Esophagus muscularis mucosa (tissue), 4 donors: ENCODE data around the gene NECTIN2. TPM values are rescaled to one million over a fixed set of nuclear protein-coding genes. Genes with fewer than 3 reads are reported as not detected.

ENCODE experiments used
- DNase-seq: peaks from one replicate; pipeline ENCODE4 v3.0.0-alpha.2; 2017; ENCODE audit errors: extremely low spot score
- H3K27ac ChIP-seq, 4 donors: fragments of 200-600 bp; sonication (generic); replicated peaks in 1 of 4; 1 replicate in 3 of 4; 2 replicates in 1 of 4; pipeline ENCODE4 v1.5.1; 2016 to 2019; ENCODE audit warnings: mild to moderate bottlenecking in 1 of 4
- H3K27me3 ChIP-seq, 4 donors: fragments of 200-600 bp; sonication (generic); one replicate each; pipeline versions ENCODE4 v1.5.1 to v1.6.0; 2016 to 2019
- H3K36me3 ChIP-seq, 4 donors: fragments of 200-600 bp; sonication (generic); one replicate each; pipeline ENCODE4 v1.5.1; 2016 to 2019
- H3K4me1 ChIP-seq, 4 donors: fragments of 200-600 bp; sonication (generic); one replicate each; pipeline ENCODE4 v1.5.1; 2016 to 2019
- H3K4me3 ChIP-seq, 4 donors: fragments of 200-600 bp; sonication (generic); 1 replicate in 2 of 4; 2 replicates in 2 of 4; pipeline ENCODE4 v1.5.1; 2016 to 2019; ENCODE audit warnings: mild to moderate bottlenecking in 4 of 4, moderate library complexity in 1 of 4
- H3K9me3 ChIP-seq, 4 donors: fragments of 200-600 bp; sonication (generic); 1 replicate in 3 of 4; 2 replicates in 1 of 4; pipeline ENCODE4 v1.5.1; 2016 to 2019
- EP300 ChIP-seq: sonication (generic); formaldehyde crosslinking; IDR thresholded peaks from one replicate; pipeline ENCODE4 v1.6.1; 2017; ENCODE audit warnings: antibody characterized with exemption
- POLR2A ChIP-seq: fragments of 450-650 bp; IDR thresholded peaks from one replicate; pipeline ENCODE4 v1.6.1; 2017; ENCODE audit warnings: antibody characterized with exemption, moderate library complexity, mild to moderate bottlenecking, low read depth
- POLR2AphosphoS5 ChIP-seq, 2 donors: sonication (generic); formaldehyde crosslinking; IDR thresholded peaks; one replicate each; pipeline ENCODE4 v1.6.1; 2017; ENCODE audit warnings: antibody characterized with exemption in 2 of 2
- WGBS: methylation state at CpG from one replicate; pipeline ENCODE4 v1.1.5; 2018; 5-methylcytosine and 5-hydroxymethylcytosine counted together
- intact Hi-C: fragments of 100-400 bp; cut with DNase I; formaldehyde crosslinking; loops from one replicate; pipeline ENCODE4 v1.15.1; 2023
- total RNA-seq, 4 donors: library from RNA; depleted of rRNA; stranded (reverse); fragments of >200 nt; gene quantifications; one replicate each; pipeline versions ENCODE4 v1.1.0 to v1.2.1, GENCODE V29; 2016
- TF ChIP-seq, protein P1 (sequence below), 3 experiments: fragments of 200-600 bp in 2 of 3; fragments of 450-650 bp in 1 of 3; sonication (generic) in 2 of 3; IDR thresholded peaks; one replicate each; pipeline ENCODE4 v1.5.1; 2017 to 2019; ENCODE audit warnings: antibody characterized with exemption in 3 of 3, mild to moderate bottlenecking in 2 of 3, moderate library complexity in 1 of 3

NECTIN2 gene
- total RNA-seq, 4 donors from 2014 or later = 34.5 to 72.4 (median 60.1) TPM

DNA sequence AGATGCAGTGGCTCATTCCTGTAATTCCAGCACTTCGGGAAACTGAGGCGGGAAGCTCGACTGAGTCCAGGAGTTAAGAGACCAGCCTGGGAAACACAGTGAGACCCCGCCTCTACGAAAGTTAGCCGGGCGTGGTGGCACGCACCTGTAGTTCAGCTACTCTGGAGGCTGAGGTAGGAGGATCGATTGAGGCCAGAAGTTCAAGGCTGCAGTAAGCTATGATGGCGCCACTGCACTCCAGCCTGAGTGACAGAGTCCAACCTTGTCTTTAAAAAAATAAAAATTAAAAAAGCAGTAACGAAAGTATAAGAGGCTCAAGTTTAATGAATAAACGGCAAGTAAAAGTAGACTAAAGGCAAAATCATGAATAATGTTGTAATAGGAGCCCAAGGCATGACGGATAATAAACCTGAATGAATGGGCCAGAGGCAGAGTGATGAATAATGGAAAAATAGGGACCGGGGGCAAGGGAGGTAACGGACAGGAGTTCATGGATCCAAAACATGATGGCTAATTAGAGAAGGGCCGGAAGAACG is 43.8 kb downstream of the NECTIN2 start:
- no peak for DNase-seq
- H3K4me3 ChIP-seq = peak overlapping the region; percentile 68 to 91 (median 80)
- H3K36me3 ChIP-seq = peaks cover 23 to 66% (median 62%) of the 10 kb centered on the region in 4 donors
- intact Hi-C loops = loop anchor here (10.0 kb wide), 1 partner anchor 185 kb away; the partner anchor contains the start of genes GEMIN7 and ZNF296
- H3K27me3 ChIP-seq = no peaks in the 10 kb centered on the region
- no peaks in the 10 kb centered on the region for H3K9me3 ChIP-seq
- H3K4me1 ChIP-seq = peaks cover 19 to 32% (median 31%) of the 10 kb centered on the region in 4 donors
- no peak for TF ChIP-seq POLR2AphosphoS5 (IDR thresholded peaks at IDR 0.05)
- no peak for TF ChIP-seq EP300
- TF ChIP-seq POLR2A = no peak
- TF ChIP-seq, protein P1, sequence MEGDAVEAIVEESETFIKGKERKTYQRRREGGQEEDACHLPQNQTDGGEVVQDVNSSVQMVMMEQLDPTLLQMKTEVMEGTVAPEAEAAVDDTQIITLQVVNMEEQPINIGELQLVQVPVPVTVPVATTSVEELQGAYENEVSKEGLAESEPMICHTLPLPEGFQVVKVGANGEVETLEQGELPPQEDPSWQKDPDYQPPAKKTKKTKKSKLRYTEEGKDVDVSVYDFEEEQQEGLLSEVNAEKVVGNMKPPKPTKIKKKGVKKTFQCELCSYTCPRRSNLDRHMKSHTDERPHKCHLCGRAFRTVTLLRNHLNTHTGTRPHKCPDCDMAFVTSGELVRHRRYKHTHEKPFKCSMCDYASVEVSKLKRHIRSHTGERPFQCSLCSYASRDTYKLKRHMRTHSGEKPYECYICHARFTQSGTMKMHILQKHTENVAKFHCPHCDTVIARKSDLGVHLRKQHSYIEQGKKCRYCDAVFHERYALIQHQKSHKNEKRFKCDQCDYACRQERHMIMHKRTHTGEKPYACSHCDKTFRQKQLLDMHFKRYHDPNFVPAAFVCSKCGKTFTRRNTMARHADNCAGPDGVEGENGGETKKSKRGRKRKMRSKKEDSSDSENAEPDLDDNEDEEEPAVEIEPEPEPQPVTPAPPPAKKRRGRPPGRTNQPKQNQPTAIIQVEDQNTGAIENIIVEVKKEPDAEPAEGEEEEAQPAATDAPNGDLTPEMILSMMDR (IDR thresholded peaks at IDR 0.05) = no peak
- 58% methylated on average over 17 of the region's 17 CpGs for WGBS
- H3K27ac ChIP-seq = peak overlapping the region; percentile 90 to 94 (median 92)

DNA sequence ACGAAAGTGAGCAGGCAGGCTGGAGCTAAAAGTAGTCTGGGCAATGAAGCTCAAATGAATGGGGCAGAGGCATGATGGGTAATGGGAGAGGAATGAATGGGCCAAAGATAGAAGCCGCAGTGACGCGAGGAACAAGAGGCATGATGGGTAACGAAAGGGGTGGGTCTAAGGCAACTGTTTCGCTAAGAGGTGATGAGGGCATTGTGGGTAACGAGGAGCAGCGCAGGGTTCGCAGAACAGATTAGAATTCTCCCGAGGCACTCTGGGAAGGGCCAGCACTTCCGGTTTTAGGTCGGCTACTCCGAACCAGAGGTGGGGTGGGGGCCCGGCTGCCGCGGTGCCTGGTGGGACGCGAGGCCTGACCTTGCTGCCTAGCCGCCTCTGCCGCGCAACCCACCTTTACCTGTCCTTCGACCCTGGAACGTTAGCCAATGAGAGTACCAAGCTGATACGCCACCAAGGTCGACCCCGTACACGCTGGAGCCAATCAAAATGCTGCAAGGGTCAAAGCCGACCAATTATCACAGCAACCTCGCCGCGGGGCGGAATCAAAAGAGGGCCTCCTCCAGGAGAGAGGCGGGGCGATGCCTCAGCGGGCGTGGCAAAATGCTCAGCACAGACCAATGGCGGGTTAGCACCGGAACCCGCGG is 44.4 kb downstream of the NECTIN2 start:
- no peaks in the 10 kb centered on the region for H3K27me3 ChIP-seq
- H3K9me3 ChIP-seq = no peaks in the 10 kb centered on the region
- peaks cover 19 to 32% (median 31%) of the 10 kb centered on the region in 4 donors for H3K4me1 ChIP-seq
- DNase-seq = no peak
- intact Hi-C loops = loop anchor here (10.0 kb wide), 1 partner anchor 184 kb away; the partner anchor contains the start of genes GEMIN7 and ZNF296
- TF ChIP-seq EP300 = no peak
- TF ChIP-seq POLR2AphosphoS5 (IDR thresholded peaks at IDR 0.05) = peak; percentile 84 to 96
- peak; percentile 6 for TF ChIP-seq POLR2A
- 0% methylated on average over 30 of the region's 40 CpGs for WGBS
- peak overlapping the region; percentile 68 to 91 (median 80) for H3K4me3 ChIP-seq
- H3K27ac ChIP-seq = peak overlapping the region; percentile 90 to 94 (median 92)
- H3K36me3 ChIP-seq = peaks cover 25 to 66% (median 64%) of the 10 kb centered on the region in 4 donors

DNA sequence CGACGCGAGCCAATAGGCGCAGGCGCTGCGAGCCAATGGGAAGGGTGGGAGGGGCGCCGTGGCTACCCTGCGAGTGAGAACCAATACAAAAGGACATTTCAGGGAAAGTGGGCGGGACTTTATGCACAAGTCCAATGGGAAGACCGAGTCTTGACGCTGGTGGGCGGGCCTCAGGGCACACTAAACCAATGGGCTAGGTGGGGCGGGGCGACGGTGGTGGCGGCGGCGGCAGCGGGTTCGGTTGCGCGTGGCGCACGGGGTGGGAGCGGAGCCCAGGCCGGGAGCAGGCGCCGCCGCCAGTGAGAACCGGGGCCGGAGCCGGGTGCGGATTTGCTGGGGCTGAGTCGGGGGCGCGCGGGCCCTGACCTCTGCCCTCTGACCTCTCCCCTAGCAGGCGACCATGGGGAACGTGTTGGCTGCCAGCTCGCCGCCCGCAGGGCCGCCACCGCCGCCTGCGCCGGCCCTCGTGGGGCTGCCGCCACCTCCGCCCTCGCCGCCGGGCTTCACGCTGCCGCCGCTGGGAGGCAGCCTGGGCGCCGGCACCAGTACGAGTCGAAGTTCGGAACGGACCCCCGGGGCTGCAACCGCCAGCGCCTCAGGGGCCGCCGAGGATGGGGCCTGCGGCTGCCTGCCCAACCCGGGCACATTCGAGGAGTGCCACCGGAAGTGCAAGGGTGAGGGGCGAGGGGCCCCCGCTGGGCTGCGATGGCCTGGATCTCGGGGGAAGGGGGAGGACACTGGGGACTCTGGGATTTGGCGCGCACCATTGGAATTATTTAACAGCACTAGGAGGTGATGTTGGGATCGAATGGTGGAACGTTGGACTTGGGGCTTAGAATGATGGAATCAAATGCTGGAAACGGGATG is 45.2 kb downstream of the NECTIN2 start, which contains the start of gene TOMM40:
TSS of gene TOMM40 (plus strand) at position 239 of the 867 bp plus-strand sequence. CDS start at position 401, 162 bp downstream.
- H3K27ac ChIP-seq = peak within 1 kb of the TSS; percentile 90 to 94 (median 92)
- H3K9me3 ChIP-seq = no peaks in the 10 kb centered on the region
- no peaks in the 10 kb centered on the region for H3K27me3 ChIP-seq
- peaks cover 19 to 32% (median 31%) of the 10 kb centered on the region in 4 donors for H3K4me1 ChIP-seq
- intact Hi-C loops = loop anchor here (10.0 kb wide), 1 partner anchor 184 kb away; the partner anchor contains the start of genes GEMIN7 and ZNF296
- WGBS = 1% methylated on average over 31 of the region's 81 CpGs
- TF ChIP-seq, protein P1 (IDR thresholded peaks at IDR 0.05) = peak in 1 of 3 experiments; percentile 15
- TF ChIP-seq POLR2A (peak; percentile 28), POLR2AphosphoS5 (IDR thresholded peaks at IDR 0.05) (no peak)
- H3K4me3 ChIP-seq = peak within 1 kb of the TSS; percentile 75 to 91 (median 80)
- peak; percentile 100 for DNase-seq
- peaks cover 33 to 67% (median 64%) of the 10 kb centered on the region in 4 donors for H3K36me3 ChIP-seq

DNA sequence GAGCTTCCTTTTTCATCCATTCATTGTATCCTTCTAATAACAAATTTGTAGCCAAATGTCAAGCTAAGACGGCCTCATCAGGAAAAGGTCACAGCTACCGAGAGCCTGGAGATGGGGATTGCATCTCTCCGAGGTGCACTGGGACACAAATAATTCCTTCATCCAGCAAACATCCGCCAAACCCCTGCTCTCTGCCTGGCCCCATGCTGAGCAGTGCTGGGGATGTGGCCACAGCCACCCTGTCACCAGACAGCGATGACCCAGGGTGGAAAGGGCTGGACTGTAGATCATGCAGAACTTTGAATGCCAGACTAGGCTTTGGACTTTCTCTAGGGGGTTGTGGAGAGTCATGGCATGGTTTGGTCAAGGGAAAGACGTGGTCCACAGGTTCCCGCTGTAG is 46.8 kb downstream of the NECTIN2 start:
- no peak overlapping the region for H3K4me3 ChIP-seq
- WGBS = 89% methylated on average over 7 of the region's 7 CpGs
- no peak for TF ChIP-seq POLR2A
- TF ChIP-seq, protein P1 (IDR thresholded peaks at IDR 0.05) = no peak
- no peak for TF ChIP-seq EP300
- TF ChIP-seq POLR2AphosphoS5 (IDR thresholded peaks at IDR 0.05) = no peak
- intact Hi-C loops = loop anchor here (10.0 kb wide), 1 partner anchor 182 kb away; the partner anchor contains the start of genes GEMIN7 and ZNF296
- no peak for DNase-seq
- no peaks in the 10 kb centered on the region for H3K27me3 ChIP-seq
- H3K27ac ChIP-seq = no peak overlapping the region
- H3K36me3 ChIP-seq = peaks cover 43 to 67% (median 64%) of the 10 kb centered on the region in 4 donors
- peaks cover 19 to 32% (median 31%) of the 10 kb centered on the region in 4 donors for H3K4me1 ChIP-seq
- H3K9me3 ChIP-seq = no peaks in the 10 kb centered on the region
